Smooth muscle cell (in vitro differentiated cells): ENCODE measurements around the gene PTPRA. TPM values are rescaled to one million over a fixed set of nuclear protein-coding genes. Genes with fewer than 3 reads are reported as not detected.

ENCODE experiments used
- DNase-seq: peaks from one replicate; lab custom pipeline; 2025; ENCODE audit not compliant: unreplicated experiment; lab: John Stamatoyannopoulos, UW
- H2AFZ ChIP-seq: fragments of 200-600 bp; sonication (generic); 2 replicates; pipeline ENCODE4 v1.6.0; 2016; ENCODE audit warnings: antibody characterized with exemption, low read depth, mild to moderate bottlenecking
- H3F3A ChIP-seq: fragments of 200-600 bp; sonication (generic); 2 replicates; pipeline ENCODE4 v1.6.0; 2017; ENCODE audit warnings: antibody characterized with exemption, low read depth
- H3K27ac ChIP-seq: fragments of 200-600 bp; sonication (generic); 2 replicates; pipeline ENCODE4 v1.5.1; 2016; ENCODE audit warnings: low read depth, mild to moderate bottlenecking
- H3K27me3 ChIP-seq: fragments of 200-600 bp; sonication (generic); 2 replicates; pipeline ENCODE4 v1.6.1; 2016; ENCODE audit warnings: low read depth, mild to moderate bottlenecking
- H3K36me3 ChIP-seq: fragments of 200-600 bp; sonication (generic); 2 replicates; pipeline ENCODE4 v1.5.1; 2016; ENCODE audit warnings: low read depth
- H3K4me1 ChIP-seq: fragments of 200-600 bp; sonication (generic); 2 replicates; pipeline ENCODE4 v1.5.1; 2016; ENCODE audit warnings: low read depth
- H3K4me2 ChIP-seq: fragments of 200-600 bp; sonication (generic); 2 replicates; pipeline ENCODE4 v1.6.0; 2016; ENCODE audit warnings: mild to moderate bottlenecking
- H3K4me3 ChIP-seq: fragments of 200-600 bp; sonication (generic); 2 replicates; pipeline ENCODE4 v1.5.1; 2016; ENCODE audit warnings: mild to moderate bottlenecking
- H3K79me2 ChIP-seq: fragments of 200-600 bp; sonication (generic); 2 replicates; pipeline ENCODE4 v1.6.0; 2016; ENCODE audit warnings: low read depth, mild to moderate bottlenecking
- H3K9ac ChIP-seq: fragments of 200-600 bp; sonication (generic); 2 replicates; pipeline ENCODE4 v1.6.0; 2016; ENCODE audit warnings: low read depth
- H3K9me3 ChIP-seq: fragments of 200-600 bp; sonication (generic); replicated peaks from 2 replicates; pipeline ENCODE4 v1.5.1; 2016; ENCODE audit warnings: low read depth
- H4K20me1 ChIP-seq: fragments of 200-600 bp; sonication (generic); 2 replicates; pipeline ENCODE4 v1.6.0; 2016; ENCODE audit warnings: low read depth
- CTCF ChIP-seq: fragments of 200-600 bp; sonication (generic); IDR thresholded peaks from 2 replicates; pipeline ENCODE4 v1.5.1; 2017; ENCODE audit warnings: borderline replicate concordance, mild to moderate bottlenecking, antibody characterized with exemption; ENCODE audit not compliant: insufficient read depth, poor library complexity, severe bottlenecking
- WGBS: methylation state at CpG from one replicate; pipeline ENCODE4 v1.1.7; 2016; ENCODE audit warnings: low lambda C conversion rate; 5-methylcytosine and 5-hydroxymethylcytosine counted together
- polyA plus RNA-seq: library from polyadenylated mRNA; unstranded; fragments of >200 nt; fragmentation: Nextera tagmentation; extraction: Ambion mirVana; gene quantifications from 2 replicates; pipeline ENCODE4 v1.2.1, GENCODE V29; 2016
- total RNA-seq: library from RNA; depleted of rRNA; stranded (reverse); fragments of >200 nt; gene quantifications from 2 replicates; pipeline ENCODE4 v1.2.3, GENCODE V29; 2014

Gene PTPRA
- total and polyA plus RNA-seq, 2 experiments from 2014 or later, result 38.4 to 48.9 TPM

GRCh38 chr20:3082955-3083952, 210.0 kb downstream of the PTPRA start:
- H2AFZ ChIP-seq, result no peak overlapping the region
- no peak for TF ChIP-seq CTCF
- H3K4me2 ChIP-seq, result peak overlapping the region; percentile 82
- 34% methylated on average over 35 of the region's 76 CpGs for WGBS
- no peaks in the 10 kb centered on the region for H3K9me3 ChIP-seq
- H3K27ac ChIP-seq, result no peak overlapping the region
- no peaks in the 10 kb centered on the region for H4K20me1 ChIP-seq
- peaks cover 61% of the 10 kb centered on the region for H3K27me3 ChIP-seq
- H3K79me2 ChIP-seq, result no peaks in the 10 kb centered on the region
- H3K4me3 ChIP-seq, result peak overlapping the region; percentile 38
- no peak for DNase-seq
- H3F3A ChIP-seq, result no peaks in the 10 kb centered on the region
- no peaks in the 10 kb centered on the region for H3K36me3 ChIP-seq
- peaks cover 6% of the 10 kb centered on the region for H3K4me1 ChIP-seq
- H3K9ac ChIP-seq, result no peak overlapping the region

GRCh38 chr20:3084283-3084985, 211.2 kb downstream of the PTPRA start, which contains the start of gene AVP:
Gene AVP (minus strand): TSS chr20:3084724. CDS start chr20:3084674, 50 bp downstream.
- no peak within 1 kb of the TSS for H3K27ac ChIP-seq
- H2AFZ ChIP-seq, result no peak within 1 kb of the TSS
- no peak within 1 kb of the TSS for H3K4me2 ChIP-seq
- no peaks in the 10 kb centered on the region for H3K9me3 ChIP-seq
- H3K9ac ChIP-seq, result no peak within 1 kb of the TSS
- no peak for DNase-seq
- peaks cover 53% of the 10 kb centered on the region for H3K27me3 ChIP-seq
- H3K4me1 ChIP-seq, result peaks cover 6% of the 10 kb centered on the region
- WGBS, result 92% methylated on average over 27 of the region's 28 CpGs
- TF ChIP-seq CTCF, result no peak
- H4K20me1 ChIP-seq, result no peaks in the 10 kb centered on the region
- H3K36me3 ChIP-seq, result no peaks in the 10 kb centered on the region
- H3K79me2 ChIP-seq, result no peaks in the 10 kb centered on the region
- H3K4me3 ChIP-seq, result no peak within 1 kb of the TSS
- H3F3A ChIP-seq, result no peaks in the 10 kb centered on the region

GRCh38 chr20:3084986-3085360, 211.7 kb downstream of the PTPRA start:
- Histone ChIP-seq H3K9me3 (no peaks in the 10 kb centered on the region), H3K4me3 (no peak overlapping the region), H3K4me1 (peaks cover 6% of the 10 kb centered on the region), H3K4me2 (no peak overlapping the region), H3K9ac (no peak overlapping the region), H3K36me3 (no peaks in the 10 kb centered on the region), H3K27me3 (peaks cover 49% of the 10 kb centered on the region), H3F3A (no peaks in the 10 kb centered on the region), H3K27ac (no peak overlapping the region), H2AFZ (no peak overlapping the region), H4K20me1 (no peaks in the 10 kb centered on the region), H3K79me2 (no peaks in the 10 kb centered on the region)
- TF ChIP-seq CTCF, result no peak
- no peak for DNase-seq
- WGBS, result 89% methylated on average over 7 of the region's 7 CpGs
